Small intestine (tissue), 7 donors: ENCODE results near the gene BAAT. TPM values are rescaled to one million over a fixed set of nuclear protein-coding genes. Genes with fewer than 3 reads are reported as not detected.
"Not testable (repeated sequence)": the region's sequence is repeated elsewhere in the genome, so short reads cannot be mapped to it uniquely, and the experiment has no call there.

ENCODE experiments used
- DNase-seq, 2 donors: peaks; one replicate each; pipeline versions ENCODE4 v3.0.0 to v3.0.0-alpha.2; 2013
- FAIRE-seq: peaks from 2 replicates; lab custom pipeline; 2012; peaks lifted over from hg19 to GRCh38; lab: Jason Lieb, UNC
- H3K27ac ChIP-seq, 3 donors: one replicate each; pipeline ENCODE4 v1.5.1; 2013; ENCODE audit warnings: low read length in 2 of 3, mild to moderate bottlenecking in 2 of 3, control low read depth in 1 of 3, inconsistent platforms in 1 of 3, low read depth in 1 of 3, moderate library complexity in 1 of 3
- H3K27me3 ChIP-seq, 3 donors: one replicate each; pipeline ENCODE4 v1.6.1; 2013; ENCODE audit warnings: low read length in 3 of 3, inconsistent platforms in 1 of 3; ENCODE audit not compliant: control insufficient read depth in 3 of 3, insufficient read depth in 3 of 3
- H3K36me3 ChIP-seq, 3 donors: one replicate each; pipeline ENCODE4 v1.6.1; 2013; ENCODE audit warnings: low read length in 3 of 3, inconsistent platforms in 1 of 3, low read depth in 1 of 3, mild to moderate bottlenecking in 1 of 3, moderate library complexity in 1 of 3; ENCODE audit not compliant: control insufficient read depth in 3 of 3, insufficient read depth in 2 of 3
- H3K4me1 ChIP-seq, 3 donors: one replicate each; pipeline ENCODE4 v1.6.1; 2013; ENCODE audit warnings: low read length in 2 of 3, inconsistent platforms in 1 of 3, low read depth in 1 of 3, mild to moderate bottlenecking in 1 of 3, moderate library complexity in 1 of 3; ENCODE audit not compliant: control insufficient read depth in 3 of 3, insufficient read depth in 2 of 3
- H3K4me3 ChIP-seq, 3 donors: one replicate each; pipeline ENCODE4 v1.5.1; 2013; ENCODE audit warnings: low read length in 3 of 3, control low read depth in 1 of 3, inconsistent platforms in 1 of 3, low read depth in 1 of 3, mild to moderate bottlenecking in 1 of 3, moderate library complexity in 1 of 3
- H3K9me3 ChIP-seq, 2 donors: one replicate each; pipeline ENCODE4 v1.6.1; 2013; ENCODE audit warnings: low read depth in 1 of 2, low read length in 1 of 2; ENCODE audit not compliant: control insufficient read depth in 2 of 2, insufficient read depth in 1 of 2
- WGBS, 3 donors: extraction: QIAGEN DNeasy Blood & Tissue Kit; methylation state at CpG; one replicate each; pipeline ENCODE4 v1.1.7; 2013; 5-methylcytosine and 5-hydroxymethylcytosine counted together
- polyA plus RNA-seq, 4 donors: library from polyadenylated mRNA; stranded (reverse) in 3 of 4; unstranded in 1 of 4; fragments of 200-250 nt in 3 of 4; fragments of 120-200 nt in 1 of 4; gene quantifications; one replicate each; pipeline versions ENCODE4 v1.2.1 to v1.2.3, GENCODE V29; 2013
- donor health status: healthy with polysubstance abuse.
- donor health status: control.
- donor health status: control.
- donor health status: Bipolar disorder and iron deficiency.
- donor health status: healthy.

BAAT gene
- polyA plus RNA-seq, 4 donors: 0.04 to 2.2 TPM; not detected in 2

DNA sequence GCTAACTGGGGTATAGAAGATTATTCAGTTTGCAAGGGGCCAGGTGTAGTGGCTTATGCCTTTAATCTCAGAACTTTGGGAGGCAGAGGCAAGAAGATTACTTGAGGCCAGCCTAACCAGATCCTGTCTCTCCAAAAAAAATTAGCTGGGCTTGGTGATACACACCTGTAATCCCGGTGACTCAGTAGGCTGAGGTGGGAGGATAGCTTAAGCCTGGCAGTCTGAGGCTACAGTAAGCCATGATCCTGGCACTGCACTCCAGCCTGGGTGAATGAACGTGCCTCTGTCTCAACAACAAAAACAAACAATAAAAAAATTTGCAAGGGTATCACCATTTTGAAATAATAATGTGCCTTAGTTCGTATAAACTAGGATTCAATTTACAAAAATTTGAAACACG is 51.3 kb downstream of the BAAT start:
- 84 to 92% (median 92%) methylated on average over 4 of the region's 4 CpGs for WGBS, 3 donors
- Histone ChIP-seq H3K4me1 (no peaks in the 10 kb centered on the region), H3K27me3 (no peaks in the 10 kb centered on the region), H3K4me3 (no peak overlapping the region), H3K9me3 (no peaks in the 10 kb centered on the region), H3K27ac (no peak overlapping the region), H3K36me3 (no peaks in the 10 kb centered on the region)
- FAIRE-seq (no peak), DNase-seq (no peak)

DNA sequence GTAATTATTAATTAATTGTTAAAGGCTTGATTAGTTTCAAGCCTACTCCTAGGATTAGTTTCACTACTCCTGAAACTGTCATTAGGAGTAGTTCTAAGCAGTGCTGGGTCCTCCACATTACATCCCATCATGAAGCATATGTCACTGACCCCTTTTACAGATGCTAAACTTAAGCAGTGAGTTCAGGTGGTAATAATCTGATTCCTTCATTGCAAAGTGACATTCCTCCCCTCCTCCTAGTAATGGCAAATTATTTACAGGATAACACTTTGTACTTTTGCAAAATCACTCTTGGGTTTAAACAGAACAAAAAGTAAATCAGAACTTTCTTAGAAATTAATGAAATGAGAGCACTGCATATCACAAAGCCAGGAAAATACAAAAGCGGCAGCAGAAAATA is 52.4 kb downstream of the BAAT start:
- H3K4me1 ChIP-seq: no peaks in the 10 kb centered on the region
- no peak for DNase-seq
- WGBS, 3 donors: 95 to 100% (median 97%) methylated on average over 1 of the region's 1 CpG
- H3K4me3 ChIP-seq: no peak overlapping the region
- H3K27ac ChIP-seq: no peak overlapping the region
- H3K9me3 ChIP-seq: peaks cover 1 to 9% of the 10 kb centered on the region in 2 donors
- no peaks in the 10 kb centered on the region for H3K36me3 ChIP-seq
- FAIRE-seq: no peak
- no peaks in the 10 kb centered on the region for H3K27me3 ChIP-seq

DNA sequence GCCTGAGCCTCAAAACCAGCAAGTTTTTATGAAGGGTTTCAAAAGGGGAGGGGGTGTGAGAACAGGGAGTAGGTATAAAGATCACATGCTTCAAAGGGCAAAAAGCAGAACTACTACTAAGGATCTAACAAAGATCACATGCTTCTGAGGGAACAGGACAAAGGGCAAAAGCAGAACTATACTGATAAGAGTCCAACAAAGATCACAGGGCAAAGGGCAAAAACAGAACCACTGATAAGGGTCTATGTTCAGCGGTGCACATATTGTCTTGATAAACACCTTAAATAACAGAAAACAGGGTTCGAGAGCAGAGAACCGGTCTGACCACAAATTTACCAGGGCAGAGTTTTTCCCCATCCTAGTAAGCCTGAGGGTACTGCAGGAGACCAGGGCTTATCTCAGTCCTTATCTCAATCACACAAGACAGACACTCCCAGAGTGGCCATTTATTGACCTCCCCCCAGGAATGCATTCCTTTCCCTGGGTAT is 57.3 kb downstream of the BAAT start:
- H3K27me3 ChIP-seq, H3K4me3 ChIP-seq, H3K36me3 ChIP-seq, FAIRE-seq: not testable (repeated sequence)
- H3K4me1 ChIP-seq: peaks cover 0 to 15% (median 1%) of the 10 kb centered on the region in 3 donors
- DNase-seq: peak; percentile 21 to 64
- 6 to 53% (median 25%) methylated on average over 3 of the region's 3 CpGs for WGBS, 3 donors
- H3K27ac ChIP-seq: peak overlapping the region in 1 of 3 donors; percentile 10
- H3K9me3 ChIP-seq: peaks cover 1 to 25% of the 10 kb centered on the region in 2 donors

DNA sequence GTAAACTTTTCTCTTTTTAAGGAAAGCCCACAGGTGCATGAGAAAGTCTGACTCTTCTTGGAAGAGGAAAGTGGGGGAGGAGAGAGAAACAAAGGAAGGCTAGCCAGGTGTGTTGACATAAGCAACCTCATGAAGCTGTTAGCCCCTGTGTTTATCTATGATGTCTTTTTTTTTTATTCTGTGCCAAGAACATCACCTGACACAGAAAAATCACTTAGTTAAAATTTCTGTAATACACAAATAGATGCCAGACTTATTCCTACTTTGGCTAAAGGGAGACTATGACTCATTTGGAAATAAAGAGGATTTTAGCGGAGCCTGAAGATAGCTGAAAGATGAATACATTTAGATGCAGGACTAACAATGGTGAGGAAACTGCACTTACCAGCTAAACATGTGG is 58.3 kb downstream of the BAAT start:
- no peak overlapping the region for H3K27ac ChIP-seq
- FAIRE-seq (no peak), DNase-seq (no peak)
- H3K27me3 ChIP-seq: no peaks in the 10 kb centered on the region
- H3K4me3 ChIP-seq: no peak overlapping the region
- WGBS, 3 donors: 81 to 89% (median 85%) methylated on average over 1 of the region's 1 CpG
- peaks cover 1 to 25% of the 10 kb centered on the region in 2 donors for H3K9me3 ChIP-seq
- H3K36me3 ChIP-seq: no peaks in the 10 kb centered on the region
- H3K4me1 ChIP-seq: peaks cover 0 to 15% (median 1%) of the 10 kb centered on the region in 3 donors

DNA sequence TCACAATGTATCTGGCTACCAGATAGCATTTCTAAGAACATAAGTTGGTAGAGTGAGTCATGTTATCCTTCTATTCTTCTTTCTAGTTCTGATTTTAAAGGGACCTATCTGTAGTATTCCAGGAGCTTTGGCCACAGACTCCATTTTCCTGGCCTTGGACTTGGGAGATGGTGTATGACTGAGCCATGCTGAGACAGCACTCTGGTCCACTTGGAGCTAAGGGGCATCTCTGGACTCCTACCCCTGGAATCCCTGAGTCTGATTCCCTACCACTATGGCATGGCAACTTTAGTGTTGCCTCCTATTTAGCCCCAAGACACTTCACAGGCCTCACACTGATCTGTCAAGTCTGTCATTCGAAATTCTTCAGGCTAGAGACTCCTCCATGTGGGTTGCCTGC is 58.8 kb downstream of the BAAT start:
- Histone ChIP-seq H3K27ac (no peak overlapping the region), H3K9me3 (peaks cover 1 to 25% of the 10 kb centered on the region in 2 donors), H3K27me3 (no peaks in the 10 kb centered on the region), H3K4me3 (no peak overlapping the region), H3K4me1 (peaks cover 0 to 15% (median 1%) of the 10 kb centered on the region in 3 donors), H3K36me3 (no peaks in the 10 kb centered on the region)
- FAIRE-seq (no peak), DNase-seq (no peak)
- WGBS, 3 donors: 57 to 77% (median 58%) methylated on average over 1 of the region's 1 CpG

DNA sequence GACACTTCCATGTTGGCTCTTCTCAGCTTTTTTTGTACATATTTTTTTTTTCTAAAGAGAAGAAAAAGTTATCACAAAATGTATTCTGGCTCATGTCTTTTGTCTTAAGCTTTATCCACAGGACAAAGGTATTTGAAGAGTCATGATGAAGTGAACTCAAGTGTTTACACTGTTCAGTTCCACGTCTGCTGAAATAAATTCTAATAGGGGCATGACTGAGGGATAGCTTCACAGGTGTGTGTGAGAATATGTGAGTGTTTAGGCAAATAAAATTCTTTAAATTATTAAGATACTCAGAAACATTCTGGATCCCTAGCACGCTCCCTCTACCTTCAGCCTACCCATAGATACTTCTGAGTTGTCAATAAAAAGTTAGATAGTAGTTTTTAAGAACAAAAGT is 59.8 kb downstream of the BAAT start:
- H3K4me3 ChIP-seq: no peak overlapping the region
- H3K36me3 ChIP-seq: no peaks in the 10 kb centered on the region
- H3K4me1 ChIP-seq: peaks cover 0 to 15% (median 1%) of the 10 kb centered on the region in 3 donors
- H3K9me3 ChIP-seq: peaks cover 1 to 25% of the 10 kb centered on the region in 2 donors
- DNase-seq (peak in 1 of 2 donors; percentile 7), FAIRE-seq (no peak)
- no peaks in the 10 kb centered on the region for H3K27me3 ChIP-seq
- 55 to 59% (median 56%) methylated on average over 2 of the region's 2 CpGs for WGBS, 3 donors
- peak overlapping the region in 1 of 3 donors; percentile 70 for H3K27ac ChIP-seq

DNA sequence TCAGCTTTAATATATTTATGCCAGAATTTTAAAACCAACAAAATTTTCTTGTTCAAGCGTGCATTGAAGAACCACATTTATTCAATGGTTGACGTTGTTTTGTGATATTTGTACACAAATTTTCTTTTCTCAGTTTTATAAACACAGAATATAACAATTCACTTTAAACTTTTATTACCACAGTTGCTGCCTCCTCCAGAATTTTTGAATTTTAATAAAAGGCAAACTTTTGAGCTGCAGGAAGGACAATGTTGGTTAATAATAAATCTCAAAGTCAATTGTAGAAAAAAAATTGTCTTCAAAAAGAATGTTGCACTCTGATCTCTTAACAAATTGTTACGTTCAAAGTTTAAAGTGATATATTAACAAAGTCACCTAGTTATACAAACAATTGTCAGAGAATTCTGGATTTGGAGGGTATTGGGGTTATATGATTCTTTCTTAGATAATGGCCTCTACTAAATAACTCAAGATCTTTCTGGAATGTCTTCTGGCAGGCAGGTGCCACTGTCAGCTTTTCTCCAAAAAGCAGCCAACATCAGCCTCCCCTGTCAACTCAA is 60.5 kb downstream of the BAAT start:
- Histone ChIP-seq H3K36me3 (no peaks in the 10 kb centered on the region), H3K4me1 (peaks cover 0 to 15% (median 1%) of the 10 kb centered on the region in 3 donors), H3K9me3 (peaks cover 1 to 25% of the 10 kb centered on the region in 2 donors), H3K27ac (peak overlapping the region in 1 of 3 donors; percentile 70), H3K4me3 (no peak overlapping the region), H3K27me3 (no peaks in the 10 kb centered on the region)
- DNase-seq (peak; percentile 17 to 58), FAIRE-seq (no peak)
- 41 to 51% (median 42%) methylated on average over 3 of the region's 3 CpGs for WGBS, 3 donors

DNA sequence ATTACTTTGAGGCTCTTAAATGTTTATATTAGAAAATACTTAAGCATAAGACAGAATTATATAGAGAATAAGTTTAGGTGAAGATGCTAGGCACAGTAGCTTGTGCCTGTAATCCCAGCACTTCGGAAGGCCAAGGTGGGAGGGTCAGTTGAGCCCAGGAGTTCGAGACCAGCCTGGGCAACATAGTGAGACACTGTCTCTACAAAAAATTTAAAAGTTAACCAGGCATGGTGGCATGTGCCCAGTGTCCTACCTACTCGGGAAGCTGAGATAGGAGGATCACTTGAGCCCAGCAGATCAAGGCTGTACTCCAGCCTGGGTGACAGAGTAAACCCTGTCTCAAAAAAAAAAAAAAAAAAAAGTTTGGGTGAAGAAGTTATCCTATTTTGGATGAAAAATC is 61.7 kb downstream of the BAAT start:
- FAIRE-seq (no peak), DNase-seq (no peak)
- no peaks in the 10 kb centered on the region for H3K36me3 ChIP-seq
- H3K27ac ChIP-seq: no peak overlapping the region
- peaks cover under 1 to 23% of the 10 kb centered on the region in 2 donors for H3K9me3 ChIP-seq
- no peak overlapping the region for H3K4me3 ChIP-seq
- 79 to 81% (median 79%) methylated on average over 3 of the region's 3 CpGs for WGBS, 3 donors
- no peaks in the 10 kb centered on the region for H3K27me3 ChIP-seq
- H3K4me1 ChIP-seq: peaks cover 0 to 15% (median 1%) of the 10 kb centered on the region in 3 donors

DNA sequence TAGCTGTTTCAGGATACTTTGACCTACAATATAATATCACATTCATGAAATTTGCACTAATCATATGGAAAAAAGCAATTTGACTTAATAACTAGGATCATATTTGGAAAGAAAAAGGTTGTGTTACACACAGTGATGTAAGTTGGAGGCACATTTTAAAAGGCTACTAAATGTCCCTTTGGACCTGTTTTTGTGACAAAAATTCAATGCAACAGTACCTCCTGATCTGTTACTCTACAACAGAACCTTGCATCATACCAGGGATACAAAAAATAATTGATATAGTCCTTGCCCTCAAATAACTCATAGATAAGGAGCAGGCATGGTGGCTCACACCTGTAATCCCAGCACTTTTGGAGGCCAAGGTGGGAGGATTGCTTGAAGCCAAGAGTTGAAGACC is 67.1 kb downstream of the BAAT start:
- no peaks in the 10 kb centered on the region for H3K9me3 ChIP-seq
- H3K4me3 ChIP-seq: no peak overlapping the region
- H3K27me3 ChIP-seq: no peaks in the 10 kb centered on the region
- no peak overlapping the region for H3K27ac ChIP-seq
- DNase-seq (no peak), FAIRE-seq (no peak)
- H3K4me1 ChIP-seq: no peaks in the 10 kb centered on the region
- H3K36me3 ChIP-seq: no peaks in the 10 kb centered on the region
